Activated CD4-positive, alpha-beta T cell treated with anti-CD3 and anti-CD28 coated beads, Interleukin-2, amount 50 U/mL, for 48 hours (primary cell): ENCODE data around the gene MTERF4.

Experiments used
- DNase-seq, 2 experiments: peaks; one replicate each; pipeline ENCODE4 v3.0.0-alpha.2; 2020

Gene MTERF4

GRCh38 chr2:241087420-241088268, 14.4 kb downstream of the MTERF4 start:
- DNase-seq: no peak

- DNase-seq: no peak
These were observed 17.1 kb downstream of the MTERF4 start for GRCh38 chr2:241084856-241085444.

GRCh38 chr2:241083091-241083415, 19.0 kb downstream of the MTERF4 start:
- DNase-seq: no peak

GRCh38 chr2:241082341-241083090, 19.6 kb downstream of the MTERF4 start:
- no peak for DNase-seq

- DNase-seq: no peak
These were observed 20.3 kb downstream of the MTERF4 start for GRCh38 chr2:241081643-241082340.

GRCh38 chr2:241081190-241081642, 20.9 kb downstream of the MTERF4 start:
- DNase-seq: no peak

GRCh38 chr2:241080405-241081189, 21.5 kb downstream of the MTERF4 start:
- no peak for DNase-seq

GRCh38 chr2:241074901-241075540, 27.1 kb downstream of the MTERF4 start:
- no peak for DNase-seq

GRCh38 chr2:241074065-241074818, 27.8 kb downstream of the MTERF4 start:
- DNase-seq: no peak

GRCh38 chr2:241073166-241074064, 28.7 kb downstream of the MTERF4 start:
- DNase-seq: no peak

- no peak for DNase-seq
These were observed 29.4 kb downstream of the MTERF4 start for GRCh38 chr2:241072553-241073165.

- DNase-seq: no peak
These were observed 29.9 kb downstream of the MTERF4 start for GRCh38 chr2:241072151-241072550.

- no peak for DNase-seq
These were observed 30.4 kb downstream of the MTERF4 start for GRCh38 chr2:241071677-241072111.

- DNase-seq: no peak
These were observed 31.0 kb downstream of the MTERF4 start for GRCh38 chr2:241070811-241071676.

- DNase-seq: no peak
These were observed 31.7 kb downstream of the MTERF4 start for GRCh38 chr2:241070361-241070760.

GRCh38 chr2:241069821-241070281, 32.2 kb downstream of the MTERF4 start:
- no peak for DNase-seq

- no peak for DNase-seq
These were observed 32.9 kb downstream of the MTERF4 start for GRCh38 chr2:241068942-241069810.
